ENCODE results near the gene KCTD5.

GRCh38 chr16:2736476-2737237, 54.3 kb downstream of the KCTD5 start:
- TF ChIP-seq CTCF (IDR thresholded peaks at IDR 0.05; ENCODE audit: control extremely low read depth in 1 of 3, insufficient read depth in 1 of 3, low read depth in 1 of 3, low read length in 3 of 3) (no peak), EZH2 (IDR thresholded peaks at IDR 0.05; ENCODE audit: low read depth, low read length, severe bottlenecking) (no peak), POLR2A (IDR thresholded peaks at IDR 0.05; ENCODE audit: control extremely low read depth in 1 of 2, low read depth in 2 of 2, low read length in 2 of 2) (no peak), SP1 (IDR thresholded peaks at IDR 0.05; ENCODE audit: low read depth, low read length) (no peak), BCL11A (IDR thresholded peaks at IDR 0.05; ENCODE audit: low read depth in 2 of 2, low read length in 2 of 2) (no peak), RBBP5 (IDR thresholded peaks at IDR 0.05; ENCODE audit: borderline replicate concordance, low read depth, low read length) (no peak)
